Neural cell (in vitro differentiated cells): ENCODE measurements around the gene CRYZL1. TPM values are rescaled to one million over a fixed set of nuclear protein-coding genes. Genes with fewer than 3 reads are reported as not detected.

Source experiments
- H2AFZ ChIP-seq: fragments of 200-600, 300-800 bp; sonication (generic), shearing (Covaris generic); 2 replicates; pipeline ENCODE4 v1.6.0; 2014; ENCODE audit warnings: low read depth, mild to moderate bottlenecking, antibody characterized with exemption, low read length, moderate library complexity
- H3F3A ChIP-seq: fragments of 200-600 bp; shearing (Covaris generic); 2 replicates; pipeline ENCODE4 v1.6.1; 2016; ENCODE audit warnings: mild to moderate bottlenecking, moderate library complexity, mixed read lengths, antibody characterized with exemption, low read length; ENCODE audit not compliant: insufficient read depth, poor library complexity, severe bottlenecking
- H3K27ac ChIP-seq: fragments of 200-600, 300-800 bp; sonication (generic), shearing (Covaris generic); 2 replicates; pipeline ENCODE4 v1.5.1; 2014; ENCODE audit warnings: mild to moderate bottlenecking, low read length, moderate library complexity
- H3K27me3 ChIP-seq: fragments of 300-800, 200-600 bp; sonication (generic), shearing (Covaris generic); 2 replicates; pipeline ENCODE4 v1.6.0; 2014; ENCODE audit warnings: mild to moderate bottlenecking, low read depth, low read length, moderate library complexity; ENCODE audit not compliant: insufficient read depth
- H3K36me3 ChIP-seq: fragments of 300-800, 200-600 bp; sonication (generic), shearing (Covaris generic); 2 replicates; pipeline ENCODE4 v1.5.1; 2014; ENCODE audit warnings: mild to moderate bottlenecking, antibody characterized with exemption, low read length, moderate library complexity; ENCODE audit not compliant: insufficient read depth
- H3K4me2 ChIP-seq: fragments of 300-800, 200-600 bp; sonication (generic), shearing (Covaris generic); 2 replicates; pipeline ENCODE4 v1.6.0; 2014; ENCODE audit warnings: mild to moderate bottlenecking, low read length
- H3K4me3 ChIP-seq: fragments of 300-800, 200-600 bp; sonication (generic), shearing (Covaris generic); 2 replicates; pipeline ENCODE4 v1.5.1; 2014; ENCODE audit warnings: mild to moderate bottlenecking, low read length, moderate library complexity
- H3K79me2 ChIP-seq: fragments of 200-600 bp; shearing (Covaris generic); replicated peaks from 2 replicates; pipeline ENCODE4 v1.6.0; 2014; ENCODE audit warnings: mild to moderate bottlenecking, low read length, moderate library complexity; ENCODE audit not compliant: insufficient read depth
- H3K9ac ChIP-seq: fragments of 300-800, 200-600 bp; sonication (generic), shearing (Covaris generic); 2 replicates; pipeline ENCODE4 v1.6.1; 2016; ENCODE audit warnings: mild to moderate bottlenecking, low read length, mixed read lengths
- H3K9me2 ChIP-seq: fragments of 200-600 bp; shearing (Covaris generic); 2 replicates; pipeline ENCODE4 v1.6.1; 2016; ENCODE audit warnings: mild to moderate bottlenecking, low read length, mixed read lengths; ENCODE audit not compliant: insufficient read depth
- H3K9me3 ChIP-seq: fragments of 200-600, 300-800 bp; sonication (generic), shearing (Covaris generic); 2 replicates; pipeline ENCODE4 v1.6.1; 2016; ENCODE audit warnings: mild to moderate bottlenecking, mixed run types, low read length, moderate library complexity, mixed read lengths
- H4K20me1 ChIP-seq: fragments of 200-600 bp; shearing (Covaris generic); 2 replicates; pipeline ENCODE4 v1.6.1; 2016; ENCODE audit warnings: mild to moderate bottlenecking, mixed run types; ENCODE audit not compliant: insufficient read depth
- CTCF ChIP-seq: fragments of 450-650 bp; IDR thresholded peaks from 2 replicates; pipeline ENCODE4 v1.5.1; 2014; ENCODE audit warnings: antibody characterized with exemption, mild to moderate bottlenecking, moderate library complexity; ENCODE audit not compliant: poor library complexity, severe bottlenecking
- EP300 ChIP-seq: fragments of 450-650 bp; conservative IDR thresholded peaks from 2 replicates; pipeline ENCODE4 v1.6.1; 2014; ENCODE audit warnings: antibody characterized with exemption, mild to moderate bottlenecking, moderate library complexity; ENCODE audit not compliant: poor library complexity, severe bottlenecking
- EZH2 ChIP-seq: fragments of 200-600, 300-800 bp; shearing (Covaris generic), sonication (generic); IDR thresholded peaks from 2 replicates; pipeline ENCODE4 v1.6.1; 2014; ENCODE audit warnings: antibody characterized with exemption, low read length, borderline replicate concordance, mild to moderate bottlenecking; ENCODE audit not compliant: insufficient read depth, poor library complexity, severe bottlenecking
- MXI1 ChIP-seq: fragments of 450-650 bp; conservative IDR thresholded peaks from 2 replicates; pipeline ENCODE4 v1.6.1; 2014; ENCODE audit warnings: antibody characterized with exemption, mild to moderate bottlenecking; ENCODE audit not compliant: poor library complexity, severe bottlenecking
- POLR2AphosphoS5 ChIP-seq: IDR thresholded peaks from 2 replicates; pipeline ENCODE4 v1.6.1; 2012
- RAD21 ChIP-seq: fragments of 450-650 bp; conservative IDR thresholded peaks from 2 replicates; pipeline ENCODE4 v1.6.1; 2014; ENCODE audit warnings: antibody characterized with exemption, mild to moderate bottlenecking, moderate library complexity
- REST ChIP-seq: IDR thresholded peaks from 2 replicates; pipeline ENCODE4 v1.6.1; 2012; ENCODE audit warnings: borderline replicate concordance
- SMC3 ChIP-seq: fragments of 450-650 bp; conservative IDR thresholded peaks from 2 replicates; pipeline ENCODE4 v1.6.1; 2014; ENCODE audit warnings: antibody characterized with exemption, mild to moderate bottlenecking, moderate library complexity; ENCODE audit not compliant: poor library complexity
- TAF1 ChIP-seq: IDR thresholded peaks from 2 replicates; pipeline ENCODE4 v1.6.1; 2012; ENCODE audit warnings: low read depth
- polyA plus RNA-seq: library from polyadenylated mRNA; depleted of rRNA; stranded (reverse); fragments of >200 nt; gene quantifications from 2 replicates; pipeline ENCODE4 v1.2.3, GENCODE V29; 2014

Gene CRYZL1
- polyA plus RNA-seq, 1 donor from 2014 or later = 54.3 TPM

GRCh38 chr21:33586927-33587326 is 54.6 kb downstream of the CRYZL1 start:
- Histone ChIP-seq H3K9me3 (no peaks in the 10 kb centered on the region), H4K20me1 (no peaks in the 10 kb centered on the region), H3K27ac (no peak overlapping the region), H2AFZ (no peak overlapping the region), H3K4me2 (no peak overlapping the region), H3K9ac (no peak overlapping the region), H3F3A (peaks cover 9% of the 10 kb centered on the region), H3K79me2 (peaks cover 9% of the 10 kb centered on the region), H3K36me3 (no peaks in the 10 kb centered on the region), H3K27me3 (no peaks in the 10 kb centered on the region), H3K9me2 (no peaks in the 10 kb centered on the region), H3K4me3 (peak overlapping the region; percentile 88)
- TF ChIP-seq EP300 (no peak), SMC3 (no peak), CTCF (no peak), MXI1 (no peak), TAF1 (no peak), RAD21 (no peak), REST (no peak)

- H3K4me2 ChIP-seq = no peak overlapping the region
- H3K27ac ChIP-seq = no peak overlapping the region
- H3K9me2 ChIP-seq = no peaks in the 10 kb centered on the region
- no peaks in the 10 kb centered on the region for H3K27me3 ChIP-seq
- H3K9ac ChIP-seq = no peak overlapping the region
- peaks cover 7% of the 10 kb centered on the region for H3F3A ChIP-seq
- peaks cover 9% of the 10 kb centered on the region for H3K79me2 ChIP-seq
- no peaks in the 10 kb centered on the region for H4K20me1 ChIP-seq
- TF ChIP-seq TAF1 (no peak), EZH2 (no peak), POLR2AphosphoS5 (no peak), CTCF (no peak), SMC3 (no peak), REST (no peak), MXI1 (no peak), RAD21 (no peak), EP300 (no peak)
- H3K9me3 ChIP-seq = no peaks in the 10 kb centered on the region
- no peak overlapping the region for H3K4me3 ChIP-seq
- H2AFZ ChIP-seq = no peak overlapping the region
- H3K36me3 ChIP-seq = no peaks in the 10 kb centered on the region
These were observed 57.1 kb downstream of the CRYZL1 start for GRCh38 chr21:33584455-33584854.
